Measurements from ENCODE around the gene TRIB2. TPM values are rescaled to one million over a fixed set of nuclear protein-coding genes. Genes with fewer than 3 reads are reported as not detected.

TRIB2 gene
- total RNA-seq, 1 experiment from 2014 or later = 70.4 TPM

DNA sequence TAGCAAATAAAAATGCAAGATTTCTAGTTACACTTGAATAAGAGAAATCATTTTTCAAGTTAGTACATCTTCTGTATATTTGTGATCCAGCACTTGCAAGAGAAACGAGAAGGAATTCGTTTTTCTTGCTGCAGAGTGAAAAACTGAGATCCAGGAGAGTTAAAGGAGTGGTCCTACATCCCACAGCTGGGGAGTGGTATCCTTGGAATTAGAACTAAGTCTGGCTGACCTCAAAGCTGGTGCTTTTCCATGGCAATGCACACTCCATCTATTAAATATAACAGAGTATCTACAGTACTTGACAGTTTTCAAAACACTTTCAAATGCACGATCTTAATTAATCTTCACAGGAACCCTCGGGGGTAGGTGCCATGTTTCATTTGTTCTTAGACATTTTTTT lies 46.8 kb downstream of the TRIB2 start:
- H3K4me3 ChIP-seq (ENCODE audit: insufficient read depth, low read depth, low read length) = no peak overlapping the region
- H3K27me3 ChIP-seq (ENCODE audit: control insufficient read depth, insufficient read depth, low read length) = no peaks in the 10 kb centered on the region
- H3K36me3 ChIP-seq (replicated peaks; ENCODE audit: control insufficient read depth, insufficient read depth, low read length) = no peaks in the 10 kb centered on the region
- DNase-seq = no peak

DNA sequence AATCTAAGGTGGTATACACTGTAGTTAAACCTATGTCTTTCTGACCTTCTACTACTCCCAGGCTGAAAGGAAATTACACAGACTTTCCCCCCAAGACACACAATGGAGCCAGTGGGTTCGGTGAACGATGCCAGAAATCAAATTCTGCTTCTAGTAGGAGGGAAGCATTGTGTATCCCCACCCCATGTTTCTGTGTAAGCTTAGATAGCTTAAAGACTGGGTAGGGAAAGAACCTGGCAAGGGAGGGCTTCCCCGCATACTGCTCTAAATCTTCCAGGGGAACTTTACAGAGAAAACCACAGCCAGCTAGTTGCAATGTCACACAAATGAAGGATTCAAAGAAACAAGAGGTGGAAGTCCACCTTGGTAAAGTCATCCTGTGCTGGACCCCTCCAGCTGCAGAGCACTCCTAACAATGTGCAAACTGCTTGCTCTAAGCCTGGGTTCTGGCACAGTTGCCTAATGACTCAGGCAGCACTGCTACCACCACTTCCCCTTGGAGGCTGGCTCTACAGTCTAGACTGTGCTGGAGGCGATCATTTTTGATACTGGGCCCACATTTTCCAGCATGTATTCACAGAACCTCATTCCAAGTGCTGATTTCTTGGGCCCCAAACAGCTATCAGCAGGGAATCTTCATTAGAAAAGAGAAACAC lies 47.5 kb downstream of the TRIB2 start:
- DNase-seq = no peak
- no peaks in the 10 kb centered on the region for H3K27me3 ChIP-seq (ENCODE audit: control insufficient read depth, insufficient read depth, low read length)
- no peaks in the 10 kb centered on the region for H3K36me3 ChIP-seq (replicated peaks; ENCODE audit: control insufficient read depth, insufficient read depth, low read length)
- no peak overlapping the region for H3K4me3 ChIP-seq (ENCODE audit: insufficient read depth, low read depth, low read length)

DNA sequence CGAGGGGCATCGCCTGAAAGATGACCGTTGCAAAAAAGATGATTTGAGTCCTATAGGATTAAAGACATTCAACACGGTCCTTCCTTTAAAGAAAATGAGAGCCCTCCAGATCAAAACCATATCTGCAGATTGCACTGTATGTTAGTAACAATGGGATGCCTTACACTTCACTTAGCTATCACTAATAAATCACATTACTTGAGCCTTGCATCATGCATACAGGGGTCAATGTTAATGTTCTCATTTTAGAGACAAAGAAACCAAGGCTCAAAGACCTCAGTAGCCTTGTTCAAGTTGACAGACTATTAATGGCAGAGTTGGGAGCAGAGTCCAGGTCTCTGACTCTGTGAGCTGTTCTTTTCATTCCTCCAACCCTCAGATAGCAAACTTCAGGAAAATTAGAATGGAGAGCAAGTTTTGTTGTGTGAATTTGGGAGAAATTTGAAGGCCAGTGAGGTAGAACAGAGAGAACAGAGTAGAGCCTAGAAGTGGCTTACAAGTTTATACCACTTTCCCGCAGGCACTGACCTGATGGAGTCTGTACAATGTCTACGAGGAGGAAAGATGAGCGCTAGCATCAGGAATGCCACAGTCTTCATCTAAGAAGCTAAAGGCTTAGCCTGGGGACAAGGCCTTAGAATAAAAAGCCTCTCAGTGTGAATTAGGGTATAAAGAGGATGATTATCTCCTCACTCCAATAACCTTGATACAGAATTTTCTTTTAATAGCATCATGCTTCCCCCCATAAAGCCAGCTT lies 48.3 kb downstream of the TRIB2 start:
- DNase-seq = no peak
- Histone ChIP-seq H3K4me3 (ENCODE audit: insufficient read depth, low read depth, low read length) (no peak overlapping the region), H3K27me3 (ENCODE audit: control insufficient read depth, insufficient read depth, low read length) (no peaks in the 10 kb centered on the region), H3K36me3 (replicated peaks; ENCODE audit: control insufficient read depth, insufficient read depth, low read length) (no peaks in the 10 kb centered on the region)

DNA sequence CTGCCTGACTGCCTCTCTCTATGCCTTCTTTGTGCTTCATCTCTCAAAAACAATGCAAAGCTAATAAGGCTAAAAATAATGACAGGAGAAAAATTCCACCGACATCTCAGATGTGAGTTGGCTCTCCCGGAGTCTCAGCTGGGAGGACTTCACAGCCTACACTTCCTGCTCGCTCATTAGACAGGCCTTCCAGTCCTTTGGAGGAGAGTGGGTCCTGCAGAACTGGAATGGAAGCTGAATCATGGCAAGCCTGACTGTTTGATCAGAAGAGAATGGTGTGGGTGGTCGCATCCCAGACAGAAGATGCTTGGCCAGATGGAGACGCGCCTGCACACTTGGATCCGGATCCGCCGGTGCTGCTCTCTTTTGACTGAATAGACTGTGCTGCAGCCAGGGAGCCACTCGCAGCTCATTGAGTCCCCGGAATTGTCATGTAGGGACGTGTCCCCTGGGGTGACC lies 49.7 kb downstream of the TRIB2 start:
- H3K4me3 ChIP-seq (ENCODE audit: insufficient read depth, low read depth, low read length) = no peak overlapping the region
- H3K36me3 ChIP-seq (replicated peaks; ENCODE audit: control insufficient read depth, insufficient read depth, low read length) = no peaks in the 10 kb centered on the region
- no peak for DNase-seq
- no peaks in the 10 kb centered on the region for H3K27me3 ChIP-seq (ENCODE audit: control insufficient read depth, insufficient read depth, low read length)

DNA sequence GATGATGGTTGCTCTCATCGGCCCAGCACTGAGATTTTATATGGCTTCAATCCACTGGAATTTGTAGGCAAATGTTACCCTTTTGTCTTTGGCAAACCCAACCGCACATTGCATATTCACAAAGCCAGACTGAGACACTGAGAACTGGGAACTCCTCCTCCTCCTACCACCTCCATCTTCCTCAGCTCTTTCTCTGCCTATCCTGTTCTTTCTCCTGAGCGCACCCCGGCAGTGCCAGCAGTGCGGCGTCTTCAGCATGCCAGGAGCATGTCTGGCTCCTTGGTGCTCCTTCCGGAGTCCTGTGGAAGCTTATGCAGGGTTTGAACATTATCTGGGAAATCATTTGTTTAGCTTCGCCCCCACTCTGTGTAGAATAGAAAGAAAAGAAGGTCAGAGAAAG lies 50.8 kb downstream of the TRIB2 start:
- no peak for DNase-seq
- H3K36me3 ChIP-seq (replicated peaks; ENCODE audit: control insufficient read depth, insufficient read depth, low read length) = no peaks in the 10 kb centered on the region
- H3K4me3 ChIP-seq (ENCODE audit: insufficient read depth, low read depth, low read length) = no peak overlapping the region
- H3K27me3 ChIP-seq (ENCODE audit: control insufficient read depth, insufficient read depth, low read length) = no peaks in the 10 kb centered on the region

DNA sequence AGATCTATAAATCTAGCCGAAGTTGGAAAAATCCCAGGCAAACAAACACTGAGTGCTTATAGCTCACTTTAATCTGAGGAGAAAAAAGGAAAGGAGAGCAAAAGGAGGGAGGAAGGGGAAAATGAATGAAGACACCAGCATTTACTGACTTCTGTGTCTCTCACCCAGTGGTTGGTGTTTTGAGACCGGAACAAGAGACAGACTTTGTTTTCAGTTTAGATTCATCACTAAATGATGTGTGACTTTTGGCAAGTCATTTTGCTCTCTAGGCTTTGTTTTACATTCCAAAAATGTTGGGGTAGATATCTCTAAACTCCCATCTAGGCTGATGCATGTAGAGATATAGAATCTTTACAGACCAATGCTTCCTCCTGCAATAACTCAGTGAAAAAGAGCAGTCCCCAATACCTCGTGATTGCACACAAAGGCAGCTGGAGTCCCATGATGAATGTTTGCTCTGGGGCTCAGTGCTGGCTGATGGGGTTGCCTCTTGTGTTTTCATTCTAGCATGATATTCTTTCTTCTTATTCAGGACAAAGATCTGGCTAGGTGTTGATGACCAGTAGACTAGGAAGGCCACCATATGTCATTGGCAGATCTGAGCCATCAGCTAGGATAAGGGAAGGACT lies 51.4 kb downstream of the TRIB2 start:
- no peaks in the 10 kb centered on the region for H3K36me3 ChIP-seq (replicated peaks; ENCODE audit: control insufficient read depth, insufficient read depth, low read length)

DNA sequence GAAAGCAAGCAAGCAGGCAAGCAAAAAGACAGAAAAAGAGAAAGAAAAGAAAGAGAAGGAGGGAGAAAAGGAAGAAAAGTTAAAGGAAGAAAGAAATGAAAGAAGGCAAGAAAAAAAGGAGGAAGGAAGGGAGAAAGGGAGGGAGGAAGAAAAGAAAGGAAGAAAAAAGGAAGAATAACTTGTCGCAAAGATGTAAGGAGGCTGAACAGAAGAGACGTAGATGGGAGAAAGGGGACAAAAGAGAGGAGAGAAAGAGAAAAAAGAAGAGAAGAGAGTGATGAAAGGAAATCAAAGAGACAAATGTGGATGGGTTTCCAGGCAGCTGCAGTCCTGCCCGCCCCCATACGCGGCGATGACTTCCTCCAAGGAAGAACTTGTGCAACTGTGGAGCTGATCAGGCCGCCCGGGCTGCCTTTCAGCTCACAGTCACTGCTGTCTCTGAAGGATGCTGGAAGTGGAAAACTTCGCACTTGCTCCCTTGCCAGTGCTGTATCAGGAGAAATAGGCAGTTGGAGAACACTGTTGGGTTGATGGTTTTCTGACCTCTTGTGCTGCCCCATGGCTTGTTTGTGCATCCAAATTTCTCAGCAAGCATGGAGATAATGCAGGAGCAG lies 52.9 kb downstream of the TRIB2 start:
- Histone ChIP-seq H3K36me3 (replicated peaks; ENCODE audit: control insufficient read depth, insufficient read depth, low read length) (no peaks in the 10 kb centered on the region), H3K4me3 (ENCODE audit: insufficient read depth, low read depth, low read length) (no peak overlapping the region), H3K27me3 (ENCODE audit: control insufficient read depth, insufficient read depth, low read length) (no peaks in the 10 kb centered on the region)
- no peak for DNase-seq

More for the DNA sequence above, 51.4 kb downstream of the TRIB2 start:
- no peak for DNase-seq
- H3K4me3 ChIP-seq (ENCODE audit: insufficient read depth, low read depth, low read length) = no peak overlapping the region
- no peaks in the 10 kb centered on the region for H3K27me3 ChIP-seq (ENCODE audit: control insufficient read depth, insufficient read depth, low read length)

DNA sequence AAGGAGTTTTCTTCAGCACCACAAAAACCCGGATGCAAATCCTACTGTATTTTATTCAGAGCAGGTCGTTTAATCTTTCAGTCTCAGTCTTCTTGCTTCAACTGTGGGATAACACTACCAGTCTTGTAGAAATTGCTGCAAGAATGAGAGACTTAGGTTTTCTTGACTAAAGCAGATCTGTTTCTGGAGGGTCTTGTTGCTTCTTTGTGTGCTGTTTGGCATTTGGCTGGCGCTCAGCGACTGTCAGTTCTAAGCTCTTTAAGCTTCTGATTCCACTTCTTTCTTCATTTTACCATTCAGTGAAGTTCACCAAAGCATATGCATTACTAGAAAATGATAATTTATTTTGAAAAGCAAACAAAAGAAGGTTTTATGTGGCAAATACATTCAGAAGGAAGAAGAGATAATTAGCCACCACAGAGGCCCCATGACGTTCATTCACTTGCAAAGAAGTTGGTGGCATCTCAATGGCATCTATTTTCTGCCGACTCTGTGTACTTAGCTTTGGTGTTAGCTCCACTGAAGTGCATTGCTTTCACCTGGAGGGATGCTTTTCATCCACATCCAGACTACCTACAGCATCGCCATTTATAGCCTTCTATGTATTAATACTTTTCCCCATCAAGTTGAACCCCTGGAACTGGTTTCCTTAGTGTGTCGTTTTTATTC lies 53.7 kb downstream of the TRIB2 start:
- Histone ChIP-seq H3K27me3 (ENCODE audit: control insufficient read depth, insufficient read depth, low read length) (peaks cover 3% of the 10 kb centered on the region; the same call in 1 of the 2 replicates), H3K4me3 (ENCODE audit: insufficient read depth, low read depth, low read length) (no peak overlapping the region), H3K36me3 (replicated peaks; ENCODE audit: control insufficient read depth, insufficient read depth, low read length) (no peaks in the 10 kb centered on the region)
- DNase-seq = peak; percentile 21

DNA sequence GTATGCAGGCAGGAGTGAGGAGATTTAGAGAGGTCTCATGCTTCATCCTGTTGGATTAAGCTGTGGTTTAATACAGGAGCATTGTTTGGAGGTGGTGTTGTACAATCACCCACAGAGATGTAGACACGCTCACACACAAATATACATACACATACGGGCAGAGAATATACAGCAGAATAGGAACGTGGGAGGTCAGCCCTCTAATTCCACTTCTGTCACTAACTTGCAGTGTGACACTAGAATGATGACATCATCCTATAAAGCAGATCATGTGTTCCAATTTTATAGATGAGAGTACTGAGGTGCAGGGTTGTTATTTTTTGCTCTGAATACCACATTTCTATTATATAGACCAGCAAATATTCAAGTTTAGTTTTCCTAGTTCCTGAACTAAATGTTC lies 54.4 kb downstream of the TRIB2 start:
- H3K27me3 ChIP-seq (ENCODE audit: control insufficient read depth, insufficient read depth, low read length) = peaks cover 7% of the 10 kb centered on the region; the same call in 1 of the 2 replicates
- no peak for DNase-seq
- H3K4me3 ChIP-seq (ENCODE audit: insufficient read depth, low read depth, low read length) = no peak overlapping the region

DNA sequence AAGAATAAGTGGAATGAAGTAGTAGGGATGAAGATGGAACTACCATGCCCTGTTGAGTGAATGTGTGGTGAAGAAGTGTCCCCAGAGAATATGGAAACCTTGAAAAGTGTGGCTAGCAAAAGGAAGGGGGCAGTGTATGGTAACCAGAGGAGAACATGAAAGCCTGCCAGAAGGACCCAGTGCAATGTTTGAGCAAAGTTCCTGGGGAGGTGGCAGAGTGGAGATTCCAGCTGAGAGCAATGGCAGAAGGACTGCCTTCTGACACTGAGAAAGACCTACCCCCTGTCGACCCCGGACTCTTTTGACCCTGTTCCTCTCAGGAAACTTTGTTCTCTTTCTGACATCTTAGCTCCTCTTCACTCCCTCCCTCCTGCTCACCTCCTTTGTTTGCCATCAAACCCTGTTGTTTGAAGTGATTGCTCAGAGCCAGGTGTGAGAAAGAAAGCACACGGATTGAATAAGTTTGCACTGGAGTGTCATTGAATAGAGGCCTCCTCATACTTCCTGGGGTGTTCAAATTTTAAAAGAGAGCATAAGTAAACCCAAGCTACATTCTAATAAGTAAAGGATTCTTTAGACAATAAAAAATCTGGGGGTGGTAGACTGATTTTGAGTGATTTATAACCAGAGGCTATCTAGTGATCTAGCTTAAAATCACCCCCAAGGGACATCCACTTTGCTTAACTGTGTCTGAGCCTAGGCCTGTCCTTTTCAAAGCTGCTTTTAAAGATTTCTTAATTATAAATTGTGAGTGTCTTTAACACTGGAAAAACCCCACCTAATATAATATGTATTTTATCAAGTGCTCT lies 57.1 kb downstream of the TRIB2 start:
- H3K4me3 ChIP-seq (ENCODE audit: insufficient read depth, low read depth, low read length) = no peak overlapping the region
- no peaks in the 10 kb centered on the region for H3K36me3 ChIP-seq (replicated peaks; ENCODE audit: control insufficient read depth, insufficient read depth, low read length)
- peaks cover 13% of the 10 kb centered on the region for H3K27me3 ChIP-seq (ENCODE audit: control insufficient read depth, insufficient read depth, low read length)
- DNase-seq = peak; percentile 8

More for the DNA sequence above, 54.4 kb downstream of the TRIB2 start:
- no peaks in the 10 kb centered on the region for H3K36me3 ChIP-seq (replicated peaks; ENCODE audit: control insufficient read depth, insufficient read depth, low read length)

DNA sequence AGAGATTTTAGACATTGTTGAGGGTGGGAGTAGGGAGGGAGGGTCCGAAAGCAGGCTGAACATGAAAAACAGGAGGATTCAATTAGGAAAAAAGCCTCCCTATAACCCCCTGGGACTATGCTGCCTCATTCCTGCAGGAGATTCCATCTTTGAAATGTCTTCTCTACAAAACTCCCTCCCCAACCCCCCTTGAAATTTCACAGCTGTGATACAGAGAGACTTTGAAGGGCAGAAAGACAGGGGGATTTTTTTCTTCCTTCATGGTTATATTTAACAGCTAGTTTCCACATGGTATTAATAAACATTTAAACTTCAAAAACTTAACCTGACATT lies 57.6 kb downstream of the TRIB2 start:
- no peak for DNase-seq
- Histone ChIP-seq H3K27me3 (ENCODE audit: control insufficient read depth, insufficient read depth, low read length) (peaks cover 13% of the 10 kb centered on the region), H3K36me3 (replicated peaks; ENCODE audit: control insufficient read depth, insufficient read depth, low read length) (no peaks in the 10 kb centered on the region)

DNA sequence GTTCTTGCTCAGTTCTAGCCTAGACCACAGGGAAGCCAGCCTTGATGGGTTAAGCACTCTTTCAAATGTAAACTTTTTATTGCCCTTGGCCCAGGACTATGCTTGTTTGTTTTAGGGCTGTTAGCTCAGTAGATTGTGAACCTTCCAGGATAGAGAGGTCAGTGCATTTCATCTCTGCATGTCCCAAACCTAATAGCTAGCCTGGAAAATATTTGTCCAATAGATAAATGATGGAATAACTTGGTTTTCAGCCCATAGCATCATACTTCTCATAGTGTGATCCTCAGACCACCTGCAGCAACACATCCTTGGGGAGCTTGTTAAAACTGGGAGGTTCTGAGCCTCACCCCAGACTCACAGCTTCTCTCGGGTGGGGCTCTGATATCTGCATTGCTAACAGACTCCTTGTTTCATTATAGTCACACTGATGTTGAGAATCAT lies 59.8 kb downstream of the TRIB2 start:
- DNase-seq = no peak
- H3K27me3 ChIP-seq (ENCODE audit: control insufficient read depth, insufficient read depth, low read length) = peaks cover 18% of the 10 kb centered on the region
- no peak overlapping the region for H3K4me3 ChIP-seq (ENCODE audit: insufficient read depth, low read depth, low read length)
- no peaks in the 10 kb centered on the region for H3K36me3 ChIP-seq (replicated peaks; ENCODE audit: control insufficient read depth, insufficient read depth, low read length)

More for the DNA sequence above, 57.6 kb downstream of the TRIB2 start:
- H3K4me3 ChIP-seq (ENCODE audit: insufficient read depth, low read depth, low read length) = no peak overlapping the region

DNA sequence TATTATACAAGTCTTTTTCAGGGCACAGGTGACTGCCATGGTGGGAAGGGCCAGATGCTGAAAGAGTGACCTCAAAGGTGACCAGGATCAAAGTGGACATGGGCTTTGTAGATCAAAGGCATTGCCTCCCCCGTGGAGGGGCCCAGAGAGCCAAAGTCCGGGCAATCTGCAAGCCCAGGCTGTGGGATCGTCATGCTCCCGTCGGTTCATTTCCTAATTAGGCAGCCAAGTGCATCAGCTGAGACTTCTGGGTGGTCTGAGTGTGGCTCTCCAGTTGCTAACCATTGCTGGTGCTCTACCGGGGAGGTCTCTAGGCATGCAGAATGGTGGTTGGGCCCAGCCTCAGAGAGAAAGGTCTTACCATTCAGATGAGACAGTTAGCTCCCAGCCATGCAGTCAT lies 61.6 kb downstream of the TRIB2 start:
- Histone ChIP-seq H3K27me3 (ENCODE audit: control insufficient read depth, insufficient read depth, low read length) (peaks cover 18% of the 10 kb centered on the region), H3K4me3 (ENCODE audit: insufficient read depth, low read depth, low read length) (no peak overlapping the region), H3K36me3 (replicated peaks; ENCODE audit: control insufficient read depth, insufficient read depth, low read length) (no peaks in the 10 kb centered on the region)
- peak; percentile 22 for DNase-seq
